Measurements from ENCODE around the gene MORN1. TPM values are rescaled to one million over a fixed set of nuclear protein-coding genes. Genes with fewer than 3 reads are reported as not detected.

MORN1 gene
- total and polyA plus RNA-seq, 2 experiments from 2014 or later = 4.8 to 11.1 TPM

GRCh38 chr1:2428490-2428889 is 37.1 kb upstream of the MORN1 start (continued):
- TF ChIP-seq JUNB (IDR thresholded peaks at IDR 0.05; ENCODE audit: unreplicated experiment) (no peak), ZNF114 (CRISPR knock-in tag; IDR thresholded peaks at IDR 0.05) (no peak), STAT1 (IDR thresholded peaks at IDR 0.05; ENCODE audit: unreplicated experiment) (no peak), EZH2 (IDR thresholded peaks at IDR 0.05; ENCODE audit: low read depth, unreplicated experiment) (no peak), CREB1 (CRISPR knock-in tag; IDR thresholded peaks at IDR 0.05; ENCODE audit: low read depth) (no peak), ZNF331 (CRISPR knock-in tag; IDR thresholded peaks at IDR 0.05; ENCODE audit: low read depth) (no peak)
- TF ChIP-seq, protein P1, sequence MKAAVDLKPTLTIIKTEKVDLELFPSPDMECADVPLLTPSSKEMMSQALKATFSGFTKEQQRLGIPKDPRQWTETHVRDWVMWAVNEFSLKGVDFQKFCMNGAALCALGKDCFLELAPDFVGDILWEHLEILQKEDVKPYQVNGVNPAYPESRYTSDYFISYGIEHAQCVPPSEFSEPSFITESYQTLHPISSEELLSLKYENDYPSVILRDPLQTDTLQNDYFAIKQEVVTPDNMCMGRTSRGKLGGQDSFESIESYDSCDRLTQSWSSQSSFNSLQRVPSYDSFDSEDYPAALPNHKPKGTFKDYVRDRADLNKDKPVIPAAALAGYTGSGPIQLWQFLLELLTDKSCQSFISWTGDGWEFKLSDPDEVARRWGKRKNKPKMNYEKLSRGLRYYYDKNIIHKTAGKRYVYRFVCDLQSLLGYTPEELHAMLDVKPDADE (IDR thresholded peaks at IDR 0.05) = no peak
- TF ChIP-seq, protein P2, sequence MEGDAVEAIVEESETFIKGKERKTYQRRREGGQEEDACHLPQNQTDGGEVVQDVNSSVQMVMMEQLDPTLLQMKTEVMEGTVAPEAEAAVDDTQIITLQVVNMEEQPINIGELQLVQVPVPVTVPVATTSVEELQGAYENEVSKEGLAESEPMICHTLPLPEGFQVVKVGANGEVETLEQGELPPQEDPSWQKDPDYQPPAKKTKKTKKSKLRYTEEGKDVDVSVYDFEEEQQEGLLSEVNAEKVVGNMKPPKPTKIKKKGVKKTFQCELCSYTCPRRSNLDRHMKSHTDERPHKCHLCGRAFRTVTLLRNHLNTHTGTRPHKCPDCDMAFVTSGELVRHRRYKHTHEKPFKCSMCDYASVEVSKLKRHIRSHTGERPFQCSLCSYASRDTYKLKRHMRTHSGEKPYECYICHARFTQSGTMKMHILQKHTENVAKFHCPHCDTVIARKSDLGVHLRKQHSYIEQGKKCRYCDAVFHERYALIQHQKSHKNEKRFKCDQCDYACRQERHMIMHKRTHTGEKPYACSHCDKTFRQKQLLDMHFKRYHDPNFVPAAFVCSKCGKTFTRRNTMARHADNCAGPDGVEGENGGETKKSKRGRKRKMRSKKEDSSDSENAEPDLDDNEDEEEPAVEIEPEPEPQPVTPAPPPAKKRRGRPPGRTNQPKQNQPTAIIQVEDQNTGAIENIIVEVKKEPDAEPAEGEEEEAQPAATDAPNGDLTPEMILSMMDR (conservative IDR thresholded peaks at IDR 0.05; ENCODE audit: low read depth in 2 of 2) = no peak

GRCh38 chr1:2427976-2428375 is 36.6 kb upstream of the MORN1 start:
- peaks cover 13% of the 10 kb centered on the region; the same call in 2 of the 3 replicates for H3K9me3 Mint-ChIP-seq
- H3K27me3 Mint-ChIP-seq (ENCODE audit: insufficient read depth, low read depth, poor library complexity) = peaks cover 5% of the 10 kb centered on the region
- no peaks in the 10 kb centered on the region for H3K36me3 Mint-ChIP-seq (ENCODE audit: low read depth)
- no peak for DNase-seq (ENCODE audit: low spot score)
- no peak overlapping the region for H3K4me3 Mint-ChIP-seq
- no peak overlapping the region for H3K27ac Mint-ChIP-seq
- TF ChIP-seq NANOG (IDR thresholded peaks at IDR 0.05; ENCODE audit: borderline replicate concordance) (no peak), ZNF114 (CRISPR knock-in tag; IDR thresholded peaks at IDR 0.05) (no peak), EZH2phosphoT487 (IDR thresholded peaks at IDR 0.05; ENCODE audit: unreplicated experiment) (no peak)
- H3K27me3 ChIP-seq (ENCODE audit: insufficient read depth) = no peaks in the 10 kb centered on the region
- no peaks in the 10 kb centered on the region for H3K79me2 ChIP-seq (replicated peaks; ENCODE audit: insufficient read depth)
- no peaks in the 10 kb centered on the region for H3K36me3 ChIP-seq (ENCODE audit: insufficient read depth)
- no peaks in the 10 kb centered on the region for H3F3A ChIP-seq (replicated peaks; ENCODE audit: low read depth)
- no peaks in the 10 kb centered on the region for H3K4me1 Mint-ChIP-seq
- no peaks in the 10 kb centered on the region for H3K4me1 ChIP-seq (ENCODE audit: insufficient read depth)
- H3K27ac ChIP-seq (ENCODE audit: low read depth) = no peak overlapping the region
- H3K4me2 ChIP-seq = no peak overlapping the region
- ATAC-seq = no peak
- H3K9me2 ChIP-seq (ENCODE audit: insufficient read depth) = no peaks in the 10 kb centered on the region
- no peaks in the 10 kb centered on the region for H4K20me1 ChIP-seq (replicated peaks; ENCODE audit: insufficient read depth)
- H2AFZ ChIP-seq = no peak overlapping the region
- H3K4me3 ChIP-seq = no peak overlapping the region

DNA sequence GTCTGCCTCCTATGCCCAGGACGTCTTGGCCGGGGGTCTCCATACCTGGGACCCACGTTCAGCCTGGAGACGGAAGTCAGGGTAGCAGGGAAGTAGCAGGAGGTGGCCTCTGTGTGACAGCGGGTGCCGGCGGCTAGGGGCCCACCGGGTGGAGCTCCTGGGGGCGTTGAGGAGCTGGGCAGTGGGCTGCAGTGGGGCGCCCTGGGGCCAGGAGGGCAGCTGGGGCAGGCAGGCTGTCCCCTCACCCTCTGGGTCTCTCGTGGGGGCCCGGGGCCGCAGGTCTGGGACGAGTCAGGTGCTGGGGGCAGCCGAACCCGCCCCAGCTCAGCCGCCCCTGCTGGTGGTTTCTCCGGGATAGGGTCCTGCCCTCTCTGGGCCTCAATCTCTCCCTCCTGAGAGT is 35.7 kb upstream of the MORN1 start:
- Mint-ChIP-seq H3K9me3 (peaks cover 16% of the 10 kb centered on the region; the same call in 2 of the 3 replicates), H3K36me3 (ENCODE audit: low read depth) (no peaks in the 10 kb centered on the region), H3K27ac (no peak overlapping the region), H3K4me1 (no peaks in the 10 kb centered on the region), H3K27me3 (ENCODE audit: insufficient read depth, low read depth, poor library complexity) (peaks cover 10% of the 10 kb centered on the region), H3K4me3 (no peak overlapping the region)
- DNase-seq (ENCODE audit: low spot score) (no peak), ATAC-seq (no peak)
- Histone ChIP-seq H3K9me2 (ENCODE audit: insufficient read depth) (no peaks in the 10 kb centered on the region), H3K4me2 (no peak overlapping the region), H2AFZ (no peak overlapping the region), H4K20me1 (replicated peaks; ENCODE audit: insufficient read depth) (no peaks in the 10 kb centered on the region), H3K4me3 (no peak overlapping the region), H3F3A (replicated peaks; ENCODE audit: low read depth) (no peaks in the 10 kb centered on the region), H3K79me2 (replicated peaks; ENCODE audit: insufficient read depth) (no peaks in the 10 kb centered on the region), H3K27ac (ENCODE audit: low read depth) (no peak overlapping the region), H3K4me1 (ENCODE audit: insufficient read depth) (no peaks in the 10 kb centered on the region), H3K27me3 (ENCODE audit: insufficient read depth) (no peaks in the 10 kb centered on the region), H3K36me3 (ENCODE audit: insufficient read depth) (no peaks in the 10 kb centered on the region)
- TF ChIP-seq EZH2phosphoT487 (IDR thresholded peaks at IDR 0.05; ENCODE audit: unreplicated experiment) (no peak), POLR2AphosphoS5 (IDR thresholded peaks at IDR 0.05; ENCODE audit: low read depth) (no peak), NANOG (IDR thresholded peaks at IDR 0.05; ENCODE audit: borderline replicate concordance) (no peak), STAT1 (IDR thresholded peaks at IDR 0.05; ENCODE audit: unreplicated experiment) (no peak), REST (IDR thresholded peaks at IDR 0.05; ENCODE audit: unreplicated experiment) (no peak)

All from GM23338 (cell line).